Measurements from ENCODE around the gene AMZ1. TPM values are rescaled to one million over a fixed set of nuclear protein-coding genes. Genes with fewer than 3 reads are reported as not detected.

The AMZ1 gene
- total and polyA plus RNA-seq, 10 of the 15 experiments (the other 5 are each of a cell fraction or from before 2014, with no cell fraction given), result 0.02 to 2.0 (median 0.69) TPM

GRCh38 chr7:2708041-2708440 lies 20.0 kb downstream of the AMZ1 start:
- in situ Hi-C loops (cut with MboI) (no loop called here), intact Hi-C loops (cut with micrococcal nuclease; ENCODE audit: unreplicated experiment) (loop anchor here (2.0 kb wide), 2 partner anchors 75 to 141 kb away; no protein-coding TSS in a partner anchor)
- POLR2A ChIA-PET, result interaction anchor here (3.8 kb wide), 1 partner anchor 8 kb away, joined by 36 read pairs; no protein-coding TSS in a partner anchor
- no peak for ATAC-seq
- no peak overlapping the region for H3K4me2 ChIP-seq (ENCODE audit: control insufficient read depth, insufficient read depth)
- SMC1A ChIA-PET (ENCODE audit: uncharacterized antibody, unreplicated experiment), result interaction anchor here (0.9 to 11.6 kb wide), 7 partner anchors 8 to 75 kb away, joined by 3 to 113 read pairs (median 4); no protein-coding TSS in a partner anchor
- H3K27ac ChIP-seq (ENCODE audit: control insufficient read depth, insufficient read depth), result no peak overlapping the region
- RAD21 ChIA-PET (ENCODE audit: unreplicated experiment), result interaction anchor here (1.3 to 4.8 kb wide), 4 partner anchors 8 to 49 kb away, joined by 3 to 89 read pairs (median 60); no protein-coding TSS in a partner anchor
- DNase-seq (ENCODE audit: low read depth, low spot score), result no peak
- no peak overlapping the region for H3K4me3 ChIP-seq
- H3K36me3 ChIP-seq (ENCODE audit: control insufficient read depth in 2 of 2, insufficient read depth in 2 of 2, low read length in 1 of 2), result no peaks in the 10 kb centered on the region; a peak in 1 of 4 replicates
- CTCF ChIA-PET, result interaction anchor here (2.7 to 8.3 kb wide), 8 partner anchors 9 to 257 kb away, joined by 18 to 154 read pairs (median 55); no protein-coding TSS in a partner anchor
- H3K79me2 ChIP-seq (ENCODE audit: control insufficient read depth, insufficient read depth, low read length), result no peaks in the 10 kb centered on the region
- WGBS (ENCODE audit: insufficient coverage, insufficient replicate concordance, low lambda C conversion rate, missing lambda C conversion rate), result 84% methylated on average over 10 of the region's 10 CpGs
- no peaks in the 10 kb centered on the region for H3K9me3 ChIP-seq (replicated peaks; ENCODE audit: control insufficient read depth, insufficient read depth, low read length)
- no peaks in the 10 kb centered on the region for H4K20me1 ChIP-seq (ENCODE audit: control insufficient read depth, insufficient read depth)
- no peak overlapping the region for H2AFZ ChIP-seq (ENCODE audit: control insufficient read depth, low read depth, low read length)
- peaks cover 27% of the 10 kb centered on the region for H3K4me1 ChIP-seq (ENCODE audit: control insufficient read depth, insufficient read depth, low read length)
- FAIRE-seq, result no peak
- no peak overlapping the region for H3K9ac ChIP-seq (ENCODE audit: control insufficient read depth, insufficient read depth, low read length)
- no peaks in the 10 kb centered on the region for H3K27me3 ChIP-seq (replicated peaks in 1 of 2; ENCODE audit: control insufficient read depth in 2 of 2, insufficient read depth in 2 of 2, low read length in 1 of 2)
- BruUV-seq (replicated peaks), result no TSS peak
- TF ChIP-seq YBX1 (IDR thresholded peaks at IDR 0.05) (no peak), ZNF687 (IDR thresholded peaks at IDR 0.05) (no peak), RCOR1 (conservative IDR thresholded peaks at IDR 0.05; ENCODE audit: low read depth, low read length) (no peak), DPF2 (IDR thresholded peaks at IDR 0.05) (no peak), NFXL1 (IDR thresholded peaks at IDR 0.05; ENCODE audit: borderline replicate concordance) (no peak), RBBP5 (conservative IDR thresholded peaks at IDR 0.05) (no peak), RUNX3 (IDR thresholded peaks at IDR 0.05; ENCODE audit: low read length) (no peak), CEBPB (IDR thresholded peaks at IDR 0.05; ENCODE audit: borderline replicate concordance in 1 of 2, low read depth in 2 of 2, low read length in 2 of 2) (no peak), CHD1 (IDR thresholded peaks at IDR 0.05; ENCODE audit: low read depth, low read length) (no peak), USF1 (IDR thresholded peaks at IDR 0.05; ENCODE audit: borderline replicate concordance, extremely low read length, insufficient read depth, low read depth, low read length) (no peak), TCF12 (IDR thresholded peaks at IDR 0.05; ENCODE audit: low read depth, low read length) (no peak), RELB (IDR thresholded peaks at IDR 0.05; ENCODE audit: low read depth) (no peak), ZNF217 (IDR thresholded peaks at IDR 0.05) (no peak), E2F8 (IDR thresholded peaks at IDR 0.05; ENCODE audit: low read depth, partially characterized antibody) (no peak), ETV6 (conservative IDR thresholded peaks at IDR 0.05 in 1 of 2, IDR thresholded peaks at IDR 0.05 in 1 of 2; ENCODE audit: borderline replicate concordance in 1 of 2, low read depth in 1 of 2) (no peak)

Data from GM12878 (cell line).